ENCODE measurements around the gene TFDP1.

TFDP1 gene

GRCh38 chr13:113663934-113664333 is 79.4 kb downstream of the TFDP1 start:
- Histone ChIP-seq H3K27ac (ENCODE audit: low read depth, low read length) (no peak overlapping the region), H3K36me3 (ENCODE audit: control insufficient read depth, insufficient read depth, low read length) (no peaks in the 10 kb centered on the region), H3K9ac (ENCODE audit: low read depth, low read length) (no peak overlapping the region)

GRCh38 chr13:113664751-113665596 is 80.4 kb downstream of the TFDP1 start:
- Histone ChIP-seq H3K4me3 (ENCODE audit: low read depth, low read length) (no peak overlapping the region), H3K27me3 (ENCODE audit: control insufficient read depth, insufficient read depth, low read length) (no peaks in the 10 kb centered on the region), H3K9ac (ENCODE audit: low read depth, low read length) (no peak overlapping the region), H3K36me3 (ENCODE audit: control insufficient read depth, insufficient read depth, low read length) (no peaks in the 10 kb centered on the region), H3K4me1 (ENCODE audit: control insufficient read depth, insufficient read depth, low read length) (no peaks in the 10 kb centered on the region), H3K27ac (ENCODE audit: low read depth, low read length) (no peak overlapping the region), H3K9me3 (ENCODE audit: control insufficient read depth, insufficient read depth, low read length) (no peaks in the 10 kb centered on the region)

More at GRCh38 chr13:113663934-113664333, 79.4 kb downstream of the TFDP1 start:
- Histone ChIP-seq H3K4me1 (ENCODE audit: control insufficient read depth, insufficient read depth, low read length) (no peaks in the 10 kb centered on the region), H3K9me3 (ENCODE audit: control insufficient read depth, insufficient read depth, low read length) (no peaks in the 10 kb centered on the region), H3K4me3 (ENCODE audit: low read depth, low read length) (no peak overlapping the region), H3K27me3 (ENCODE audit: control insufficient read depth, insufficient read depth, low read length) (no peaks in the 10 kb centered on the region)

GRCh38 chr13:113665597-113666328 is 81.2 kb downstream of the TFDP1 start:
- Histone ChIP-seq H3K4me1 (ENCODE audit: control insufficient read depth, insufficient read depth, low read length) (no peaks in the 10 kb centered on the region), H3K4me3 (ENCODE audit: low read depth, low read length) (no peak overlapping the region), H3K9ac (ENCODE audit: low read depth, low read length) (no peak overlapping the region), H3K27ac (ENCODE audit: low read depth, low read length) (no peak overlapping the region), H3K36me3 (ENCODE audit: control insufficient read depth, insufficient read depth, low read length) (no peaks in the 10 kb centered on the region), H3K27me3 (ENCODE audit: control insufficient read depth, insufficient read depth, low read length) (no peaks in the 10 kb centered on the region), H3K9me3 (ENCODE audit: control insufficient read depth, insufficient read depth, low read length) (no peaks in the 10 kb centered on the region)

- no peaks in the 10 kb centered on the region for H3K27me3 ChIP-seq (ENCODE audit: control insufficient read depth, insufficient read depth, low read length)
- H3K9ac ChIP-seq (ENCODE audit: low read depth, low read length), result no peak overlapping the region
- H3K9me3 ChIP-seq (ENCODE audit: control insufficient read depth, insufficient read depth, low read length), result no peaks in the 10 kb centered on the region
- H3K4me1 ChIP-seq (ENCODE audit: control insufficient read depth, insufficient read depth, low read length), result no peaks in the 10 kb centered on the region
- no peaks in the 10 kb centered on the region for H3K36me3 ChIP-seq (ENCODE audit: control insufficient read depth, insufficient read depth, low read length)
- H3K4me3 ChIP-seq (ENCODE audit: low read depth, low read length), result no peak overlapping the region
- no peak overlapping the region for H3K27ac ChIP-seq (ENCODE audit: low read depth, low read length)
These were observed 81.7 kb downstream of the TFDP1 start for GRCh38 chr13:113666329-113666670.

GRCh38 chr13:113666951-113667701 is 82.6 kb downstream of the TFDP1 start, which contains the start of gene GRK1:
Gene GRK1 (plus strand): TSS chr13:113667219. CDS start chr13:113667387, 168 bp downstream.
- H3K4me3 ChIP-seq (ENCODE audit: low read depth, low read length), result no peak within 1 kb of the TSS
- no peaks in the 10 kb centered on the region for H3K27me3 ChIP-seq (ENCODE audit: control insufficient read depth, insufficient read depth, low read length)
- H3K9me3 ChIP-seq (ENCODE audit: control insufficient read depth, insufficient read depth, low read length), result no peaks in the 10 kb centered on the region
- no peaks in the 10 kb centered on the region for H3K36me3 ChIP-seq (ENCODE audit: control insufficient read depth, insufficient read depth, low read length)
- no peak within 1 kb of the TSS for H3K27ac ChIP-seq (ENCODE audit: low read depth, low read length)
- no peaks in the 10 kb centered on the region for H3K4me1 ChIP-seq (ENCODE audit: control insufficient read depth, insufficient read depth, low read length)
- H3K9ac ChIP-seq (ENCODE audit: low read depth, low read length), result no peak within 1 kb of the TSS

GRCh38 chr13:113667771-113668490 is 83.4 kb downstream of the TFDP1 start:
- Histone ChIP-seq H3K9me3 (ENCODE audit: control insufficient read depth, insufficient read depth, low read length) (no peaks in the 10 kb centered on the region), H3K27me3 (ENCODE audit: control insufficient read depth, insufficient read depth, low read length) (no peaks in the 10 kb centered on the region), H3K27ac (ENCODE audit: low read depth, low read length) (no peak overlapping the region), H3K4me3 (ENCODE audit: low read depth, low read length) (no peak overlapping the region), H3K36me3 (ENCODE audit: control insufficient read depth, insufficient read depth, low read length) (no peaks in the 10 kb centered on the region), H3K9ac (ENCODE audit: low read depth, low read length) (no peak overlapping the region), H3K4me1 (ENCODE audit: control insufficient read depth, insufficient read depth, low read length) (no peaks in the 10 kb centered on the region)

- Histone ChIP-seq H3K27me3 (ENCODE audit: control insufficient read depth, insufficient read depth, low read length) (no peaks in the 10 kb centered on the region), H3K9ac (ENCODE audit: low read depth, low read length) (no peak overlapping the region), H3K4me3 (ENCODE audit: low read depth, low read length) (no peak overlapping the region), H3K27ac (ENCODE audit: low read depth, low read length) (no peak overlapping the region), H3K4me1 (ENCODE audit: control insufficient read depth, insufficient read depth, low read length) (no peaks in the 10 kb centered on the region), H3K9me3 (ENCODE audit: control insufficient read depth, insufficient read depth, low read length) (no peaks in the 10 kb centered on the region), H3K36me3 (ENCODE audit: control insufficient read depth, insufficient read depth, low read length) (no peaks in the 10 kb centered on the region)
These were observed 84.0 kb downstream of the TFDP1 start for GRCh38 chr13:113668491-113668971.

GRCh38 chr13:113669231-113669754 is 84.7 kb downstream of the TFDP1 start:
- H3K27ac ChIP-seq (ENCODE audit: low read depth, low read length), result no peak overlapping the region
- no peak overlapping the region for H3K9ac ChIP-seq (ENCODE audit: low read depth, low read length)
- no peaks in the 10 kb centered on the region for H3K36me3 ChIP-seq (ENCODE audit: control insufficient read depth, insufficient read depth, low read length)
- H3K9me3 ChIP-seq (ENCODE audit: control insufficient read depth, insufficient read depth, low read length), result no peaks in the 10 kb centered on the region
- no peak overlapping the region for H3K4me3 ChIP-seq (ENCODE audit: low read depth, low read length)
- H3K4me1 ChIP-seq (ENCODE audit: control insufficient read depth, insufficient read depth, low read length), result no peaks in the 10 kb centered on the region
- H3K27me3 ChIP-seq (ENCODE audit: control insufficient read depth, insufficient read depth, low read length), result no peaks in the 10 kb centered on the region

GRCh38 chr13:113669755-113670341 is 85.3 kb downstream of the TFDP1 start:
- Histone ChIP-seq H3K27ac (ENCODE audit: low read depth, low read length) (no peak overlapping the region), H3K9me3 (ENCODE audit: control insufficient read depth, insufficient read depth, low read length) (no peaks in the 10 kb centered on the region), H3K4me3 (ENCODE audit: low read depth, low read length) (no peak overlapping the region), H3K36me3 (ENCODE audit: control insufficient read depth, insufficient read depth, low read length) (no peaks in the 10 kb centered on the region), H3K27me3 (ENCODE audit: control insufficient read depth, insufficient read depth, low read length) (no peaks in the 10 kb centered on the region), H3K4me1 (ENCODE audit: control insufficient read depth, insufficient read depth, low read length) (no peaks in the 10 kb centered on the region), H3K9ac (ENCODE audit: low read depth, low read length) (no peak overlapping the region)

- H3K36me3 ChIP-seq (ENCODE audit: control insufficient read depth, insufficient read depth, low read length), result no peaks in the 10 kb centered on the region
- no peaks in the 10 kb centered on the region for H3K4me1 ChIP-seq (ENCODE audit: control insufficient read depth, insufficient read depth, low read length)
- no peaks in the 10 kb centered on the region for H3K27me3 ChIP-seq (ENCODE audit: control insufficient read depth, insufficient read depth, low read length)
- no peaks in the 10 kb centered on the region for H3K9me3 ChIP-seq (ENCODE audit: control insufficient read depth, insufficient read depth, low read length)
- H3K4me3 ChIP-seq (ENCODE audit: low read depth, low read length), result no peak overlapping the region
- H3K27ac ChIP-seq (ENCODE audit: low read depth, low read length), result no peak overlapping the region
- no peak overlapping the region for H3K9ac ChIP-seq (ENCODE audit: low read depth, low read length)
These were observed 86.0 kb downstream of the TFDP1 start for GRCh38 chr13:113670541-113670940.
